Measurements from ENCODE around the gene TADA1. TPM values are rescaled to one million over a fixed set of nuclear protein-coding genes. Genes with fewer than 3 reads are reported as not detected.

The TADA1 gene
- total RNA-seq, 1 experiment from 2014 or later, result 16.0 TPM

- TF ChIP-seq REST (IDR thresholded peaks at IDR 0.05; ENCODE audit: low read depth) (no peak), SRF (IDR thresholded peaks at IDR 0.05; ENCODE audit: low read depth) (no peak), RAD21 (IDR thresholded peaks at IDR 0.05; ENCODE audit: low read depth) (no peak), POLR2A (IDR thresholded peaks at IDR 0.05; ENCODE audit: borderline replicate concordance, extremely low read depth, insufficient read depth, insufficient read length) (no peak), EGR1 (IDR thresholded peaks at IDR 0.05; ENCODE audit: low read depth) (no peak), POLR2AphosphoS5 (IDR thresholded peaks at IDR 0.05; ENCODE audit: low read depth, low read length) (no peak), TCF7L2 (IDR thresholded peaks at IDR 0.05; ENCODE audit: borderline replicate concordance, extremely low read depth, insufficient read depth, insufficient read length) (no peak), ZNF274 (IDR thresholded peaks at IDR 0.05; ENCODE audit: low read depth, low read length) (no peak), CEBPB (IDR thresholded peaks at IDR 0.05; ENCODE audit: low read depth) (no peak)
Observed at GRCh38 chr1:166808952-166809351, 67.1 kb downstream of the TADA1 start (continued).

Other genes with a start within 250 kb of the TADA1 start
- gene POGK, start 36.8 kb downstream of the TADA1 start, total RNA-seq (2021; ENCODE audit: unreplicated experiment), result 35.6 TPM
- 2.4 TPM for gene ILDR2, start 99.3 kb upstream of the TADA1 start, total RNA-seq (2021; ENCODE audit: unreplicated experiment)
- gene MAEL, start 113.0 kb upstream of the TADA1 start, total RNA-seq (2021; ENCODE audit: unreplicated experiment), result not detected
- gene GPA33, start 214.1 kb upstream of the TADA1 start, total RNA-seq (2021; ENCODE audit: unreplicated experiment), result 0.22 TPM
- not detected for gene STYXL2, start 217.8 kb upstream of the TADA1 start, total RNA-seq (2021; ENCODE audit: unreplicated experiment)